Activated CD8-positive, alpha-beta T cell treated with anti-CD3 and anti-CD28 coated beads for 36 hours (primary cell): Measurements from ENCODE around the gene SDR42E2. TPM values are rescaled to one million over a fixed set of nuclear protein-coding genes. Genes with fewer than 3 reads are reported as not detected.

Experiments used
- ATAC-seq: fragments of 200-7000 bp; cut with Tn5 transposase; one replicate; pipeline ENCODE4 v1.10.0; 2021; ENCODE audit warnings: mild to moderate bottlenecking, moderate library complexity
- CTCF ChIA-PET: fragments of 350-600 bp; sonication (Branson Sonifier 250); formaldehyde crosslinking; loops from one replicate; lab custom pipeline; 2021; ENCODE audit warnings: antibody characterized with exemption; lab: Charles Lee
- POLR2A ChIA-PET: fragments of 350-600 bp; sonication (Branson Sonifier 250); formaldehyde crosslinking; loops from one replicate; lab custom pipeline; 2021; ENCODE audit warnings: antibody characterized with exemption; lab: Charles Lee
- DNase-seq: peaks from one replicate; pipeline ENCODE4 v3.0.0-alpha.2; 2020
- H3K27ac Mint-ChIP-seq: one replicate; pipeline ENCODE4 v1.8.0; 2021; ENCODE audit warnings: mild to moderate bottlenecking, mixed read lengths
- H3K27me3 Mint-ChIP-seq: one replicate; pipeline ENCODE4 v1.8.0; 2021; ENCODE audit warnings: mixed read lengths
- H3K36me3 Mint-ChIP-seq: one replicate; pipeline ENCODE4 v1.8.0; 2021; ENCODE audit warnings: low read depth, mixed read lengths
- H3K4me1 Mint-ChIP-seq: one replicate; pipeline ENCODE4 v1.8.0; 2021; ENCODE audit warnings: low read depth, mixed read lengths
- H3K4me3 Mint-ChIP-seq: one replicate; pipeline ENCODE4 v1.8.0; 2021; ENCODE audit warnings: mild to moderate bottlenecking, moderate library complexity, mixed read lengths
- H3K9me3 Mint-ChIP-seq: one replicate; pipeline ENCODE4 v1.8.0; 2021; ENCODE audit warnings: mixed read lengths
- intact Hi-C: fragments of 100-400 bp; cut with micrococcal nuclease; formaldehyde crosslinking; loops from one replicate; pipeline ENCODE4 v1.10.0; 2022
- total RNA-seq, 2 experiments: library from RNA; stranded (reverse); gene quantifications; one replicate each; pipeline ENCODE4 v1.2.3, GENCODE V29; 2021
- TF ChIP-seq, protein P1 (sequence below): fragments of 200-600 bp; IDR thresholded peaks from one replicate; pipeline ENCODE4 v1.8.0; 2022; ENCODE audit warnings: antibody characterized with exemption, mild to moderate bottlenecking

Gene SDR42E2
- total RNA-seq, 2 experiments from 2014 or later = 0.14 TPM; not detected in 1

DNA sequence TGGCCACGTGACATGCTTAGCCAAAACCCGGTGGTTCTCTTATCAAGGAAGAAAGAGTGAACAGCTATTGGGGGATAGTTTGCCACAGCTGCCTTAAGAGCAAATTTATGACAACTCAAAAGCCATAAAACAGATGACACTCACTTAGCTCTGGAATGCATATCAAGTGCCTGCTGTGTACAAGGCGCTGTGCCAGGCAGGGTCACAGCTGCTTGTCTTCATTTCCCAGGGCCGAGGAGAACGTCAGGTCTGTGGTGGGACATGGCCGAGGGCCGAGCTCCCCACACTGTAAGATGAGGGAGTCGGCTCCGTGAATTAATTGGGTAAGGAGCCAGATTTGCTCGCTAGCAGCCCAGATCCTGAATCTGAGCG is 57.7 kb downstream of the SDR42E2 start:
- ChIA-PET CTCF (interaction anchor here (1.0 to 1.6 kb wide), 4 partner anchors 10 to 25 kb away, joined by 3 to 8 read pairs (median 5); no protein-coding TSS in a partner anchor), POLR2A (interaction anchor here (0.5 to 1.6 kb wide), 2 partner anchors 13 to 32 kb away, joined by 3 to 4 read pairs; no protein-coding TSS in a partner anchor)
- intact Hi-C loops = no loop called here
- Mint-ChIP-seq H3K4me1 (peaks cover 30% of the 10 kb centered on the region), H3K27me3 (no peaks in the 10 kb centered on the region), H3K9me3 (no peaks in the 10 kb centered on the region), H3K4me3 (no peak overlapping the region), H3K36me3 (peaks cover 16% of the 10 kb centered on the region), H3K27ac (no peak overlapping the region)
- DNase-seq (no peak), ATAC-seq (no peak)
- TF ChIP-seq, protein P1, sequence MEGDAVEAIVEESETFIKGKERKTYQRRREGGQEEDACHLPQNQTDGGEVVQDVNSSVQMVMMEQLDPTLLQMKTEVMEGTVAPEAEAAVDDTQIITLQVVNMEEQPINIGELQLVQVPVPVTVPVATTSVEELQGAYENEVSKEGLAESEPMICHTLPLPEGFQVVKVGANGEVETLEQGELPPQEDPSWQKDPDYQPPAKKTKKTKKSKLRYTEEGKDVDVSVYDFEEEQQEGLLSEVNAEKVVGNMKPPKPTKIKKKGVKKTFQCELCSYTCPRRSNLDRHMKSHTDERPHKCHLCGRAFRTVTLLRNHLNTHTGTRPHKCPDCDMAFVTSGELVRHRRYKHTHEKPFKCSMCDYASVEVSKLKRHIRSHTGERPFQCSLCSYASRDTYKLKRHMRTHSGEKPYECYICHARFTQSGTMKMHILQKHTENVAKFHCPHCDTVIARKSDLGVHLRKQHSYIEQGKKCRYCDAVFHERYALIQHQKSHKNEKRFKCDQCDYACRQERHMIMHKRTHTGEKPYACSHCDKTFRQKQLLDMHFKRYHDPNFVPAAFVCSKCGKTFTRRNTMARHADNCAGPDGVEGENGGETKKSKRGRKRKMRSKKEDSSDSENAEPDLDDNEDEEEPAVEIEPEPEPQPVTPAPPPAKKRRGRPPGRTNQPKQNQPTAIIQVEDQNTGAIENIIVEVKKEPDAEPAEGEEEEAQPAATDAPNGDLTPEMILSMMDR = no peak

DNA sequence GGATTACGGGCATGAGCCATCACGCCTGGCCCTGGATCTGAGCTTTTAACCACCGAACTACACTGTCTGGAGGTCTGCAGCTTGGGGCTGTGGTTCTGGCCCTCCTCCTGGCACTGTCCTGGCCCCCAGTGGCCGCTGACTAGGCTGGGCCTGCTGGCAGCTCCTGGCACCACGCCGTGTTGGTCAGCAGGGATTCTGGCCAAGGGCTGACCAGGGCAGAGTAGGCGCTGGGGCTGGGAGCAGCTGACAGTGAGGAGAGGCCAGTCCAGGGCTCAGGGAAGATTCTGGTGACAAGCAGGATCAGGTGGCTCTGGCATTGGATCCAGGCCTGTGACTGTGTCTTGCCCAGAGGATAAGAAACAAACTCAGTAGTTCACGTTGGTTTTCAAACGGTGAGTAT is 58.4 kb downstream of the SDR42E2 start:
- H3K36me3 Mint-ChIP-seq = peaks cover 15% of the 10 kb centered on the region
- no peak for DNase-seq
- H3K9me3 Mint-ChIP-seq = no peaks in the 10 kb centered on the region
- H3K27ac Mint-ChIP-seq = peak overlapping the region; percentile 73
- intact Hi-C loops = no loop called here
- TF ChIP-seq, protein P1 = no peak
- ChIA-PET CTCF (interaction anchor here (1.5 kb wide), 1 partner anchor 26 kb away, joined by 6 read pairs; no protein-coding TSS in a partner anchor), POLR2A (interaction anchor here (0.5 to 1.6 kb wide), 2 partner anchors 13 to 32 kb away, joined by 3 to 4 read pairs; no protein-coding TSS in a partner anchor)
- H3K27me3 Mint-ChIP-seq = no peaks in the 10 kb centered on the region
- H3K4me1 Mint-ChIP-seq = peaks cover 23% of the 10 kb centered on the region
- H3K4me3 Mint-ChIP-seq = no peak overlapping the region
- no peak for ATAC-seq

DNA sequence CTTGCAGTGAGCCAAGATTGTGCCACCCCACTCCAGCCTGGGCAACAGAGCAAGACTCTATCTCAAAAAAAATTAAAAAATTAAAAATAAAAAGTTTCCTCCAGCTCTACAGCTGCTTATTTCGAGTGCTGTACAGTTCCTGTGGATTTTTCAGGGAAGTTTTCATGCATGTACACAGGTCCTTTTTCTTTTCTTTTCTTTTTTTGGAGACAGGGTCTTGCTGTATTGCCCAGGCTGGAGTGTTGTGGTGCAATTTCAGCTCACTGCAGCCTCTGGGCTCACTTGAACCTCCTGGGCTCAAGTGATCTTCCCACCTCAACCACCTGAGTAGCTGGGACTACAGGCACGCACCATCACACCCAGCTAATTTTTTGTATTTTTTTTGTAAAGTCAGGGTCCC is 59.7 kb downstream of the SDR42E2 start:
- intact Hi-C loops = no loop called here
- H3K9me3 Mint-ChIP-seq = no peaks in the 10 kb centered on the region
- CTCF ChIA-PET = interaction anchor here (0.6 kb wide), 1 partner anchor 123 kb away, joined by 3 read pairs; no protein-coding TSS in a partner anchor

DNA sequence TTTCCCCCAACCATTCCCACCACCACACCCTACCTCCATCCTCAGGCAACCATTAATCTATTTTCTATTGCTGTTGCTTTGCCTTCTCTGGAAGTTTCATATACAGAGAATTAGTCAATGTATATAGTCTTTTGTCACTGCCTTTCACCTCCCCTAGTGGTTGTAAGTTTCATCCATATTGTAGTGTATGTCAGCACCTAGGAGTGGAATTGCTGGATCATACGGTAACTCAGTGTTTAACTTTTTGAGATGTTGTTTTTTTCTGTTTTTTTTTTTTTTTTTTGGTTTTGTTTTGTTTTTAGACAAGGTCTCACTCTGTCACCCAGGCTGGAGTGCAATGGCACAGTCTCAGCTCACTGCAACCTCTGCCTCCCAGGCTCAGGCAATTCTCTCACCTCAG is 60.7 kb downstream of the SDR42E2 start:
- no peak for DNase-seq
- Mint-ChIP-seq H3K4me1 (peaks cover 18% of the 10 kb centered on the region), H3K9me3 (no peaks in the 10 kb centered on the region), H3K27ac (peak overlapping the region; percentile 3), H3K4me3 (no peak overlapping the region), H3K27me3 (no peaks in the 10 kb centered on the region), H3K36me3 (peaks cover 13% of the 10 kb centered on the region)
- ATAC-seq = no peak
- POLR2A ChIA-PET = no interaction called here
- intact Hi-C loops = no loop called here
- TF ChIP-seq, protein P1 = no peak
- CTCF ChIA-PET = no interaction called here

More for the DNA sequence above, 59.7 kb downstream of the SDR42E2 start:
- Mint-ChIP-seq H3K27ac (no peak overlapping the region), H3K36me3 (peaks cover 16% of the 10 kb centered on the region), H3K4me1 (peaks cover 21% of the 10 kb centered on the region), H3K4me3 (no peak overlapping the region), H3K27me3 (no peaks in the 10 kb centered on the region)
- ATAC-seq (no peak), DNase-seq (no peak)
- TF ChIP-seq, protein P1 = no peak
- POLR2A ChIA-PET = no interaction called here

DNA sequence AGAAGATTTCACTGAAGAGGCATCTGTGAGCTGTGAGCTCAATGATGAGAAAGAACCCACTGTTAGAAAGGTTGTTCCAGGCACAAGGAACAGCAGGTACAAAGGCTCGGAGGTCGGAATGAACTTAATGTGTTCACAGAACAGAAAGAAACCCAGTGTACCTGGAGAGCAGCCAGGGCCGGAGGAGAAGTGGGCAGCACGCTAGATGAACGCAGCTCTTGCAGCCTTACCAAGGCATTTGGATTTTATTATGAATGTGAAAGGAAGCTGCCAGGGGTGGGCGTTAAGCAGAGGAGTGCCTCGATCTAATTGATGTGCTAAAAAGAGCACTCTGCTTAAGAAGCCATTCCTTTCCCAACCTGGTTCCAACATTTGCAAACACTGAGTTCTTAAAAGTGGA is 62.8 kb downstream of the SDR42E2 start:
- ChIA-PET POLR2A (interaction anchor here (1.4 kb wide), 1 partner anchor 17 kb away, joined by 4 read pairs; no protein-coding TSS in a partner anchor), CTCF (interaction anchor here (1.0 to 1.4 kb wide), 2 partner anchors 13 to 37 kb away, joined by 3 to 5 read pairs; no protein-coding TSS in a partner anchor)
- peaks cover 17% of the 10 kb centered on the region for H3K4me1 Mint-ChIP-seq
- no peak for ATAC-seq
- intact Hi-C loops = no loop called here
- no peaks in the 10 kb centered on the region for H3K27me3 Mint-ChIP-seq
- no peaks in the 10 kb centered on the region for H3K9me3 Mint-ChIP-seq
- no peak overlapping the region for H3K4me3 Mint-ChIP-seq
- no peak overlapping the region for H3K27ac Mint-ChIP-seq
- DNase-seq = no peak
- H3K36me3 Mint-ChIP-seq = peaks cover 14% of the 10 kb centered on the region
- TF ChIP-seq, protein P1 = no peak
